C1 segment of cervical spinal cord (tissue), 14 donors: ENCODE data around the gene TRUB2.
"Not testable (repeated sequence)": the region's sequence is repeated elsewhere in the genome, so short reads cannot be mapped to it uniquely, and the experiment has no call there.

Experiments used
- DNase-seq, 14 donors: peaks; one replicate each; lab custom pipeline; 2025; lab: John Stamatoyannopoulos, UW

Gene TRUB2

GRCh38 chr9:128340691-128341434, 18.6 kb upstream of the TRUB2 start:
- DNase-seq, result peak in 2 of 14 donors; percentile 39 to 44

GRCh38 chr9:128339761-128340690, 17.8 kb upstream of the TRUB2 start, which contains the start of gene SLC27A4:
Gene SLC27A4 (plus strand): TSS chr9:128340527. CDS start chr9:128343133, 2,606 bp downstream.
- peak in 11 of 14 donors; percentile 12 to 78 (median 48) for DNase-seq

- not testable (repeated sequence) for DNase-seq
Measured at GRCh38 chr9:128338852-128339614, 16.8 kb upstream of the TRUB2 start.

- DNase-seq, result no peak
Measured at GRCh38 chr9:128337936-128338335, 15.7 kb upstream of the TRUB2 start.

GRCh38 chr9:128335914-128336313, 13.7 kb upstream of the TRUB2 start:
- no peak for DNase-seq

GRCh38 chr9:128335161-128335560, 12.9 kb upstream of the TRUB2 start:
- no peak for DNase-seq

GRCh38 chr9:128333451-128333869, 11.2 kb upstream of the TRUB2 start:
- no peak for DNase-seq

GRCh38 chr9:128325629-128326028, 3.4 kb upstream of the TRUB2 start:
- no peak for DNase-seq

- no peak for DNase-seq
Measured at GRCh38 chr9:128324401-128324800, 2.2 kb upstream of the TRUB2 start.

- DNase-seq, result no peak
Measured at GRCh38 chr9:128323791-128324190, 1.5 kb upstream of the TRUB2 start.

- DNase-seq, result no peak
Measured at GRCh38 chr9:128323212-128323730, 1.0 kb upstream of the TRUB2 start.

GRCh38 chr9:128321879-128322403, 306 bp downstream of the TRUB2 start:
- DNase-seq, result no peak

- no peak for DNase-seq
Measured at GRCh38 chr9:128321343-128321742, 904 bp downstream of the TRUB2 start.

- DNase-seq, result peak in 1 of 14 donors; percentile 7
Measured at GRCh38 chr9:128317629-128318028, 4.6 kb downstream of the TRUB2 start.

GRCh38 chr9:128316421-128316820, 5.8 kb downstream of the TRUB2 start:
- peak in 13 of 14 donors; percentile 25 to 92 (median 78) for DNase-seq

GRCh38 chr9:128314697-128315096, 7.5 kb downstream of the TRUB2 start:
- DNase-seq, result no peak

- DNase-seq, result peak in 4 of 14 donors; percentile 3 to 56 (median 8)
Measured at GRCh38 chr9:128310461-128310860, 11.8 kb downstream of the TRUB2 start.

GRCh38 chr9:128309551-128309950, 12.7 kb downstream of the TRUB2 start:
- no peak for DNase-seq

- no peak for DNase-seq
Measured at GRCh38 chr9:128304971-128305288, 17.3 kb downstream of the TRUB2 start.

GRCh38 chr9:128304136-128304970, 17.9 kb downstream of the TRUB2 start:
- DNase-seq, result no peak
